Smooth muscle cell (in vitro differentiated cells): Measurements from ENCODE around the gene NPIPB2. TPM values are rescaled to one million over a fixed set of nuclear protein-coding genes. Genes with fewer than 3 reads are reported as not detected.
A peak's percentile ranks its signal among the peaks of the same experiment; 100 is the strongest.

Experiments used
- DNase-seq: peaks from one replicate; lab custom pipeline; 2025; ENCODE audit not compliant: unreplicated experiment; lab: John Stamatoyannopoulos, UW
- H2AFZ ChIP-seq: fragments of 200-600 bp; sonication (generic); 2 replicates; pipeline ENCODE4 v1.6.0; 2016; ENCODE audit warnings: antibody characterized with exemption, low read depth, mild to moderate bottlenecking
- H3F3A ChIP-seq: fragments of 200-600 bp; sonication (generic); 2 replicates; pipeline ENCODE4 v1.6.0; 2017; ENCODE audit warnings: antibody characterized with exemption, low read depth
- H3K27ac ChIP-seq: fragments of 200-600 bp; sonication (generic); 2 replicates; pipeline ENCODE4 v1.5.1; 2016; ENCODE audit warnings: low read depth, mild to moderate bottlenecking
- H3K27me3 ChIP-seq: fragments of 200-600 bp; sonication (generic); 2 replicates; pipeline ENCODE4 v1.6.1; 2016; ENCODE audit warnings: low read depth, mild to moderate bottlenecking
- H3K36me3 ChIP-seq: fragments of 200-600 bp; sonication (generic); 2 replicates; pipeline ENCODE4 v1.5.1; 2016; ENCODE audit warnings: low read depth
- H3K4me1 ChIP-seq: fragments of 200-600 bp; sonication (generic); 2 replicates; pipeline ENCODE4 v1.5.1; 2016; ENCODE audit warnings: low read depth
- H3K4me2 ChIP-seq: fragments of 200-600 bp; sonication (generic); 2 replicates; pipeline ENCODE4 v1.6.0; 2016; ENCODE audit warnings: mild to moderate bottlenecking
- H3K4me3 ChIP-seq: fragments of 200-600 bp; sonication (generic); 2 replicates; pipeline ENCODE4 v1.5.1; 2016; ENCODE audit warnings: mild to moderate bottlenecking
- H3K79me2 ChIP-seq: fragments of 200-600 bp; sonication (generic); 2 replicates; pipeline ENCODE4 v1.6.0; 2016; ENCODE audit warnings: low read depth, mild to moderate bottlenecking
- H3K9ac ChIP-seq: fragments of 200-600 bp; sonication (generic); 2 replicates; pipeline ENCODE4 v1.6.0; 2016; ENCODE audit warnings: low read depth
- H3K9me3 ChIP-seq: fragments of 200-600 bp; sonication (generic); replicated peaks from 2 replicates; pipeline ENCODE4 v1.5.1; 2016; ENCODE audit warnings: low read depth
- H4K20me1 ChIP-seq: fragments of 200-600 bp; sonication (generic); 2 replicates; pipeline ENCODE4 v1.6.0; 2016; ENCODE audit warnings: low read depth
- CTCF ChIP-seq: fragments of 200-600 bp; sonication (generic); IDR thresholded peaks from 2 replicates; pipeline ENCODE4 v1.5.1; 2017; ENCODE audit warnings: borderline replicate concordance, mild to moderate bottlenecking, antibody characterized with exemption; ENCODE audit not compliant: insufficient read depth, poor library complexity, severe bottlenecking
- WGBS: methylation state at CpG from one replicate; pipeline ENCODE4 v1.1.7; 2016; ENCODE audit warnings: low lambda C conversion rate; 5-methylcytosine and 5-hydroxymethylcytosine counted together
- polyA plus RNA-seq: library from polyadenylated mRNA; unstranded; fragments of >200 nt; fragmentation: Nextera tagmentation; extraction: Ambion mirVana; gene quantifications from 2 replicates; pipeline ENCODE4 v1.2.1, GENCODE V29; 2016
- total RNA-seq: library from RNA; depleted of rRNA; stranded (reverse); fragments of >200 nt; gene quantifications from 2 replicates; pipeline ENCODE4 v1.2.3, GENCODE V29; 2014

NPIPB2 gene
- total and polyA plus RNA-seq, 2 experiments from 2014 or later: 3.8 to 10.6 TPM

DNA sequence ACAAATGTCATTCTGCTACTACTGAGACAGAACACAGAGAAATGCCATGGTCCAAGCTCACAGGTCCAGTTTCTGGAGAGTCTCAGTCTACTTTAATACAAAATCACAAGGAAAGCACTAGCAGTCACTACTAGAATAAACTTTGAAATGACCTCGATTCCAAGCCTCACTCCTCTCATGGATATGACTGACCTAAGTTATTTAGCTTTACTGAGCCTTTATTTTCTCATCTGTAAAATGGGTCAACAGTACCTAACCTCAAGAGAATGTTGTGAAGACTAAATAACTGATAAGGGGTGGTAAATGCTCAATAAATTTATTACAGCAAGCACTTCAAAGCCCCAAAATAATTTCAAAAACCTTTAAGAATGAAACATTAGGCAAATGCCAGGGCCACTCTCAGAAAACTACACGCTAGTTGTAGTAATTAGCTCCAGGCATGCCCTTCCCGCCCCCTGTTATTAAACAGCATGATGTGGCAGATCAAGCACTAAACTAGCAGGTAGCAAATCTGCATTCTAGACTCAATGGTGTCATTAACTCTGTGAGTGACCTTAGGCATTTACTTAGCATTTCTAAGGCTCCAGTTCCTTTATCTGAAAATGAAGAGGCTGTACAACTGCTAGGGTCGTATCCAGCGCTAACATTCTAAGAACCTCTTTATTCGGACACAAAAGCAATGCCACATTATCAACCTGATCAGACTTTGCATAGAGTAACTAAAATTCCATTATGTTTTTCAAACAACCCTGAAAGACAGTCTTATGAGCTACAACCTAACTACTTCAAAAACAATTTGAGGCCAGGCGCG lies 34.5 kb downstream of the NPIPB2 start:
- no peak overlapping the region for H3K27ac ChIP-seq
- WGBS: 90% methylated on average over 8 of the region's 8 CpGs
- H3K79me2 ChIP-seq: peaks cover 97% of the 10 kb centered on the region
- no peaks in the 10 kb centered on the region for H3K36me3 ChIP-seq
- H3K9me3 ChIP-seq: no peaks in the 10 kb centered on the region
- H3K4me2 ChIP-seq: no peak overlapping the region
- H3F3A ChIP-seq: peaks cover 5% of the 10 kb centered on the region
- no peak for DNase-seq
- no peaks in the 10 kb centered on the region for H3K4me1 ChIP-seq
- no peaks in the 10 kb centered on the region for H3K27me3 ChIP-seq
- peaks cover 97% of the 10 kb centered on the region for H4K20me1 ChIP-seq
- H3K4me3 ChIP-seq: no peak overlapping the region
- no peak overlapping the region for H2AFZ ChIP-seq
- no peak overlapping the region for H3K9ac ChIP-seq
- TF ChIP-seq CTCF: no peak

GRCh38 chr16:11903906-11904305 lies 37.9 kb downstream of the NPIPB2 start:
- Histone ChIP-seq H3K4me1 (no peaks in the 10 kb centered on the region), H3K27me3 (no peaks in the 10 kb centered on the region), H3K4me3 (no peak overlapping the region), H3K79me2 (peaks cover 96% of the 10 kb centered on the region), H3K36me3 (no peaks in the 10 kb centered on the region), H4K20me1 (peaks cover 97% of the 10 kb centered on the region), H3K4me2 (no peak overlapping the region), H3K27ac (no peak overlapping the region), H3F3A (no peaks in the 10 kb centered on the region), H3K9ac (no peak overlapping the region), H3K9me3 (no peaks in the 10 kb centered on the region), H2AFZ (no peak overlapping the region)
- no peak for DNase-seq
- 98% methylated on average over 6 of the region's 6 CpGs for WGBS
- TF ChIP-seq CTCF: no peak

GRCh38 chr16:11901091-11901490 lies 40.8 kb downstream of the NPIPB2 start:
- H3K27ac ChIP-seq: peak overlapping the region; percentile 48
- H3K4me1 ChIP-seq: no peaks in the 10 kb centered on the region
- peaks cover 91% of the 10 kb centered on the region for H3K79me2 ChIP-seq
- no peaks in the 10 kb centered on the region for H3K27me3 ChIP-seq
- H3K4me3 ChIP-seq: no peak overlapping the region
- H3K9ac ChIP-seq: no peak overlapping the region
- H2AFZ ChIP-seq: no peak overlapping the region
- H4K20me1 ChIP-seq: peaks cover 99% of the 10 kb centered on the region
- no peak for TF ChIP-seq CTCF
- no peaks in the 10 kb centered on the region for H3K9me3 ChIP-seq
- DNase-seq: no peak
- H3K36me3 ChIP-seq: no peaks in the 10 kb centered on the region
- H3K4me2 ChIP-seq: no peak overlapping the region
- peaks cover 4% of the 10 kb centered on the region for H3F3A ChIP-seq
- WGBS: 70% methylated on average over 3 of the region's 3 CpGs
